ENCODE measurements around the gene FGF1. TPM values are rescaled to one million over a fixed set of nuclear protein-coding genes. Genes with fewer than 3 reads are reported as not detected.

Gene FGF1
- total RNA-seq, 2 experiments from 2014 or later = not detected

- H3K9me3 ChIP-seq (ENCODE audit: control insufficient read depth in 1 of 2, insufficient read depth in 1 of 2, low read length in 2 of 2) = no peaks in the 10 kb centered on the region
- H3K4me1 ChIP-seq (ENCODE audit: insufficient read depth, low read length) = no peaks in the 10 kb centered on the region
- no peaks in the 10 kb centered on the region for H3K27me3 ChIP-seq (ENCODE audit: control insufficient read depth in 1 of 2, insufficient read depth in 2 of 2, low read length in 2 of 2)
- no peak overlapping the region for H3K4me3 Mint-ChIP-seq
- DNase-seq (no peak), ATAC-seq (ENCODE audit: poor library complexity) (no peak)
- POLR2A ChIA-PET = no interaction called here
- H3K36me3 Mint-ChIP-seq (ENCODE audit: low read depth) = no peaks in the 10 kb centered on the region
- no peaks in the 10 kb centered on the region for H3K9me3 Mint-ChIP-seq
- H3K36me3 ChIP-seq (ENCODE audit: insufficient read depth, low read length) = no peaks in the 10 kb centered on the region
- TF ChIP-seq CTCF (IDR thresholded peaks at IDR 0.05) = no peak
- intact Hi-C loops (cut with DNase I, micrococcal nuclease) = no loop called here
- H3K27ac ChIP-seq (ENCODE audit: low read depth in 1 of 2, low read length in 2 of 2) = no peak overlapping the region
- H3K4me1 Mint-ChIP-seq (ENCODE audit: low read depth) = no peaks in the 10 kb centered on the region
- no peak overlapping the region for H3K27ac Mint-ChIP-seq
- H3K27me3 Mint-ChIP-seq = no peaks in the 10 kb centered on the region
- no peak overlapping the region for H3K4me3 ChIP-seq (ENCODE audit: low read length)
- CTCF ChIA-PET = no interaction called here
Observed at GRCh38 chr5:142677198-142677597, 8.7 kb downstream of the FGF1 start.

GRCh38 chr5:142676318-142676717 is 9.6 kb downstream of the FGF1 start:
- intact Hi-C loops (cut with DNase I, micrococcal nuclease) = no loop called here
- ChIA-PET POLR2A (no interaction called here), CTCF (no interaction called here)
- TF ChIP-seq CTCF (IDR thresholded peaks at IDR 0.05) = no peak
- ATAC-seq (ENCODE audit: poor library complexity) = no peak
- H3K27ac Mint-ChIP-seq = no peak overlapping the region
- no peaks in the 10 kb centered on the region for H3K4me1 Mint-ChIP-seq (ENCODE audit: low read depth)
- Histone ChIP-seq H3K36me3 (ENCODE audit: insufficient read depth, low read length) (no peaks in the 10 kb centered on the region), H3K27ac (ENCODE audit: low read depth in 1 of 2, low read length in 2 of 2) (no peak overlapping the region), H3K4me3 (ENCODE audit: low read length) (no peak overlapping the region), H3K4me1 (ENCODE audit: insufficient read depth, low read length) (no peaks in the 10 kb centered on the region), H3K9me3 (ENCODE audit: control insufficient read depth in 1 of 2, insufficient read depth in 1 of 2, low read length in 2 of 2) (no peaks in the 10 kb centered on the region), H3K27me3 (ENCODE audit: control insufficient read depth in 1 of 2, insufficient read depth in 2 of 2, low read length in 2 of 2) (no peaks in the 10 kb centered on the region)
- no peaks in the 10 kb centered on the region for H3K36me3 Mint-ChIP-seq (ENCODE audit: low read depth)
- no peak for DNase-seq
- no peak overlapping the region for H3K4me3 Mint-ChIP-seq
- H3K27me3 Mint-ChIP-seq = no peaks in the 10 kb centered on the region
- no peaks in the 10 kb centered on the region for H3K9me3 Mint-ChIP-seq

GRCh38 chr5:142674531-142675469 is 11.1 kb downstream of the FGF1 start:
- H3K4me1 Mint-ChIP-seq (ENCODE audit: low read depth) = no peaks in the 10 kb centered on the region
- intact Hi-C loops (cut with DNase I, micrococcal nuclease) = no loop called here
- H3K9me3 Mint-ChIP-seq = no peaks in the 10 kb centered on the region
- Histone ChIP-seq H3K4me1 (ENCODE audit: insufficient read depth, low read length) (no peaks in the 10 kb centered on the region), H3K27me3 (ENCODE audit: control insufficient read depth in 1 of 2, insufficient read depth in 2 of 2, low read length in 2 of 2) (no peaks in the 10 kb centered on the region), H3K36me3 (ENCODE audit: insufficient read depth, low read length) (no peaks in the 10 kb centered on the region), H3K9me3 (ENCODE audit: control insufficient read depth in 1 of 2, insufficient read depth in 1 of 2, low read length in 2 of 2) (no peaks in the 10 kb centered on the region), H3K4me3 (ENCODE audit: low read length) (no peak overlapping the region), H3K27ac (ENCODE audit: low read depth in 1 of 2, low read length in 2 of 2) (no peak overlapping the region)
- ChIA-PET CTCF (no interaction called here), POLR2A (no interaction called here)
- TF ChIP-seq CTCF (IDR thresholded peaks at IDR 0.05) = no peak
- ATAC-seq (ENCODE audit: poor library complexity) (no peak), DNase-seq (no peak)
- H3K36me3 Mint-ChIP-seq (ENCODE audit: low read depth) = no peaks in the 10 kb centered on the region
- H3K4me3 Mint-ChIP-seq = no peak overlapping the region
- no peak overlapping the region for H3K27ac Mint-ChIP-seq
- no peaks in the 10 kb centered on the region for H3K27me3 Mint-ChIP-seq
